Subcutaneous adipose tissue (tissue), 4 donors: ENCODE measurements around the gene PRDM16. TPM values are rescaled to one million over a fixed set of nuclear protein-coding genes. Genes with fewer than 3 reads are reported as not detected.

Experiments used
- total RNA-seq, 4 donors: library from RNA; depleted of rRNA; stranded (reverse); fragments of >200 nt; gene quantifications; one replicate each; pipeline ENCODE4 v1.1.0, GENCODE V29; 2016
- TF ChIP-seq, protein P1 (sequence below): fragments of 450-650 bp; IDR thresholded peaks from one replicate; pipeline ENCODE4 v1.5.1; 2016; ENCODE audit warnings: low read depth, mild to moderate bottlenecking, control low read depth, antibody characterized with exemption, moderate library complexity

PRDM16 gene
- total RNA-seq, 4 donors from 2014 or later: 0.82 to 1.7 (median 1.1) TPM

DNA sequence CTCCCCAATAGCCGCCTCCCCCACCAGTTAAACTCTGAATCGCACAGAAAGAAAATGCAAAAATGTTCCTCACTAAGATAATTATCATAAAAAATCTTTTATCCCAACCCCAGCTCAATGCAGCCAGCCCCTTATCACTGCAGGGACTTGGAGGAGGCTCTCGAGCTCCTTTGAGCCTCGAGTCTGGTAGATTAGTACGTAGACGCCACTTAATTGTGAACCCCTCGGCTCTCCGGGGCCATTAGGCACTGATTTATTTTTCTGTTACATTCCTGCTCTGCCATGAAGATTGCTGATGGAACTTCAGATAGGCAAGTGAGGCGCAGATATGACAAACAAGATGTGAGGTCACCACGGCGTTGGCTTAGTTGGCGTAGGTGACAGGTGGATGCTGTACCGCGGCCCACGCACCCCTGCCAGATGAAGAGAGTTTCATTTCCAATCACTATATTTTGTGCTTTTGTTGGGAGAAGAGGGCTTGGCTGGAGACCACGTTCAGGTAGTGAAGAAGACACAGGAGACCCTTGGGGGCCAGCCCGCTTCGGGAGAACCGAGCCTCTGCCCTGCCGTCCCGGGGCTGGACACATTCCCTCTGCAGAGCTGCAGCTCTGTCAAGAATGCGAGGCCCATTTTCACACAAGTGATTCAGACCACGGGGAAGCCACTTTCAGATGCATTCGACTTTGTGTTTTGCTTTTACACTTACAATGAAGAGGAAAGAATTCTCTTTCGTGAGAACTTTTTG, 329.6 kb downstream of the PRDM16 start:
- TF ChIP-seq, protein P1, sequence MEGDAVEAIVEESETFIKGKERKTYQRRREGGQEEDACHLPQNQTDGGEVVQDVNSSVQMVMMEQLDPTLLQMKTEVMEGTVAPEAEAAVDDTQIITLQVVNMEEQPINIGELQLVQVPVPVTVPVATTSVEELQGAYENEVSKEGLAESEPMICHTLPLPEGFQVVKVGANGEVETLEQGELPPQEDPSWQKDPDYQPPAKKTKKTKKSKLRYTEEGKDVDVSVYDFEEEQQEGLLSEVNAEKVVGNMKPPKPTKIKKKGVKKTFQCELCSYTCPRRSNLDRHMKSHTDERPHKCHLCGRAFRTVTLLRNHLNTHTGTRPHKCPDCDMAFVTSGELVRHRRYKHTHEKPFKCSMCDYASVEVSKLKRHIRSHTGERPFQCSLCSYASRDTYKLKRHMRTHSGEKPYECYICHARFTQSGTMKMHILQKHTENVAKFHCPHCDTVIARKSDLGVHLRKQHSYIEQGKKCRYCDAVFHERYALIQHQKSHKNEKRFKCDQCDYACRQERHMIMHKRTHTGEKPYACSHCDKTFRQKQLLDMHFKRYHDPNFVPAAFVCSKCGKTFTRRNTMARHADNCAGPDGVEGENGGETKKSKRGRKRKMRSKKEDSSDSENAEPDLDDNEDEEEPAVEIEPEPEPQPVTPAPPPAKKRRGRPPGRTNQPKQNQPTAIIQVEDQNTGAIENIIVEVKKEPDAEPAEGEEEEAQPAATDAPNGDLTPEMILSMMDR: no peak

DNA sequence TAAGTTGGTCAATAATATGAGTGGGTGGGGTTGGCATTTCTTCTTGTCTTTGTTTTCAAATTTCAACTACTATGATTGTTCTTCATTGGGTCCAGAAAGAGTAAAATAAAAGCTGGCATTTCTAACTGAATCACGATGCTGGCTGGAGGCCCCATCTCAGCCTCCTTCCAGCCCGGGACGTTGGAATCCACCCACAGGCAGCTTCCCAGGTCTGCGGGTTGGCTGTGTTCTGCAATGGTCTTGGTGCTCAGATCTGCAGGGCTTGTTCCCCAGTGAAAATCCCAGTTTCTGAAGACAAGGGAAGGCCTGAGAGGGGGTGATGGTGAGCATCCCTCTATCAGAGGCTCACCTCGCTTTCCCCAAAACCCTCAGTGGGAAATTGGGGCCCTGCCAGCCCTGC, 330.7 kb downstream of the PRDM16 start:
- TF ChIP-seq, protein P1: no peak

DNA sequence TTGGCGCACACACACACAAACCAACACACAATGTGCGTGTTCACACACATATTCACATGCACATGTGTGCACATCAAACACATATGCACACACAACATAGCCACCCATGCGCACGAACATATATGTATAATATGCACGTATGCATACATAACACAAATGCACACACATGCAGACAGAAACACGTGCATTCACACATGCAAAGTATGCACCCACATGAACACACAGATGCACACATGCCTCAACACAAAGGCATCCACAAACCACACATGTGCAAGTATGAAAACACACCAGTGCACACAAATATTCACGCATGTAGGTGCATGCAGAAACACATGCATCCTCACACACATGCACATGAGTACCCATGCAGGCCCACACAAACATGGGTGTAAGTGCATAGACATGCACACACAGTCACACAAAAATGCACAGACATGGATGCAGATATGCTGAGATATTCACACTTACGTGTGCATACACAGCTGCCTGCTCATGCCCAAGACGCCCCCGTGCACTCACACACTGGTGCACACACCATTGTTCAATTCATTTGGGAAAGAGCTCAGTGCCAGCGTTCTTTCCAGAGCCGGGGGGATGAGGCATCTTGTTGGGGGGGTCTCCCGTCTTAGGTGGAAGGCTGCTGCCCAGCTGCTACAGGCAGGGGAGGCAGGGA, 332.7 kb downstream of the PRDM16 start:
- TF ChIP-seq, protein P1: no peak

DNA sequence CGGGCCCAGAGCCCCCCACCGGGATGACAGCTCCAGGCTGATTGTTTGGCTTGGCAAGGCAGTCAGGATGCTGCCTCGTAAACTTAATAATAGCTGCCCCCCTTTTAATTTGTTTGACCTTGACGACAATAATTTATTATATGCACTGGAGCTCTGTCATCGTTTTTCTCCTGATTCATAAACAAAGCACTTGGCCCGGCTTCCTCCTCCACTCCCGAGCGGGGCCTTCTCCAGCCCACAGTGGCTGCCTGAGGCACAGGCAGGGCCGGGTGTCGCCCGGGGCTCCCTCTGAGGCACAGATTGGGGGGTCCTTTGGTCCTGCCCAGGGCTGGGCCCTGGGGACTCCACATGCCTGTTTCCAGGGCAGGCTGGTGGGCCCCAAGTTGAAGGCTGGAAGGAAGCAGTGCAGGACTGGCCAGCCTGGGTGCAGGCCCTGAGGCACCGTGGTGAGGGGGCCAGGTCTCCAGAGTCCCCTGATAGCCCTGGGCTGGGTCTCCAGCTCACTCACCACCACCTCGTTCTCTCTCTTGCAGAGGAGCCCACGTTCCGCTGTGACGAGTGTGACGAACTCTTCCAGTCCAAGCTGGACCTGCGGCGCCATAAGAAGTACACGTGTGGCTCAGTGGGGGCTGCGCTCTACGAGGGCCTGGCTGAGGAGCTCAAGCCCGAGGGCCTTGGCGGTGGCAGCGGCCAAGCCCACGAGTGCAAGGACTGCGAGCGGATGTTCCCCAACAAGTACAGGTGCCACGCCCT, 333.4 kb downstream of the PRDM16 start:
- TF ChIP-seq, protein P1: no peak

DNA sequence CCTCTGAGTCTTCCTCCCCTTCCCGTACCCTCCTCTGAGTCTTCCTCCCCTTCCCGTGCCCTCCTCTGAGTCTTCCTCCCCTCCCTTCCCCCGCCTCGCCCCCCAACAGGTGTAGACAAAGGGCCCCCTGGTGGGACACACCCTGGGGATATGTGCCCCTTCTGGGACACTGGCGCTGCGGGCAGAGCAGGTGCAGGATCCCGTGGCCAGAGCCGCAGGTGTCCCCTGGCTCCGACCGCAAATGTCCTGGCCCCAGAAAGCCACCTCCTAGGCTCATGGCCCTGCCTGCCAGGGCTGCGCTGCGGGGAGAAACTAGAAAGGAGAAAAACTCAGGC, 334.0 kb downstream of the PRDM16 start:
- TF ChIP-seq, protein P1: no peak

DNA sequence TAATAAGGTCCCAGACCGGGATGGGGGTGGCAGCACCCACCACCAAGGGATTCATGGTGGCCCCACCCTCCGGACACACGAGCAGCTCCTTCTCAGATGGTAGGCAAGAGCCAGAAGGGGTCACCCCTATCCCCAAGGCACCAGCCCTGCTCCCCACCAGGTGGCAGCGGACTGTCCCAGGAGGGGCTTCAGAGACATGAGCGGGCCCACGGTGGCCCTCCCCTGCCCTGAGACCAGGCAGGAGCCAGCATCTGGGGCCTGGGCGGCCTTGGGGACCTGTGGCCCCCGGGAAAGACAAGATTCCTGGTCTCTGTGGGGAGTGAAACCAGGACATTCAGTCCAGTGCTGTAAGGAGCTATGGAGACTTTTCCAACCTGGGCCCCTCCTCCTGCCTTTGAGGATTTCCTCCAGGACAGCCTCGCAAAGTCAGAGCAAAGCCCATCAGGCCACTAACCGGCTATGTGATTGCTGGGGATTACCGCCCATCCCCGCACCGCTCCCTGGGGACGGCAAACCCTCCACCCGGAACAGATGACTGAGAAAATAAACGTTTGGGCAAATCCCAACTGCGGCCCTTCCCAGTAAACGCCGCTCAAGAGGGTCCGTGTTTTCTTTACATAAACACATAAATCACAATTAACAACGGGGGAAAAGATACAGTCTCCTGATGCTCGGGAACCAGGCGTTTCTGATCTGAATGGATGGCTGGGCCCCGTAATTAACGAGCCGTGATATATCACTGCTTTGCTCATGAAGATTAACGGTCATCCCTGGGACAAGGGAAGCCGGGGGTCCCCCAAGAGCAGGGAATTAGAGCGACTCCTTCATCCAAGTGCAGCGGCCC, 334.6 kb downstream of the PRDM16 start:
- TF ChIP-seq, protein P1: no peak

DNA sequence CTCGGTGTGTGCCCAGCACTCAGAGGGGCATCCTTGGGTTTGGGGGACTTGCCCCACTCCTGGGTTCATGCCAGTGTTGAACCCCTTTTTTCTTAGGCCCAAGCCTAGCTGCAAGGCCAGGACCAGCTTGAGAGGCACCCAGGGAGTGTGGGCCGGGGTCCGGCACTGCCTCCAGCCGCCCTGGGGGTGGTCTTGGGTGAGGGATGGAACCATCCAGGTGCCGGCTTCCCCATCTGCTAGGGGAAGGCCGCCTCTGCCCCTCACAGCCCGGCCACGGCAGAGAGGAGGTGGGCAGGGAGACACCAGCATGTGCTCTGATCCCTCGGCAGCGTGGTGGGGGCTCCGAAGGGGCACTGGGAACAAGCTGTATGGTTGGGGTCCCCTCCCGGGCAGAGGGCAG, 335.3 kb downstream of the PRDM16 start:
- TF ChIP-seq, protein P1: no peak
